Activated CD4-positive, alpha-beta T cell treated with anti-CD3 and anti-CD28 coated beads, Interleukin-2, amount 10 ng/mL, durations not matched to agents 7 days and 5 days (primary cell): Measurements from ENCODE around the gene DHRS2. TPM values are rescaled to one million over a fixed set of nuclear protein-coding genes. Genes with fewer than 3 reads are reported as not detected.

ENCODE experiments used
- CTCF ChIA-PET: fragments of 350-600 bp; sonication (Branson Sonifier 250); formaldehyde crosslinking; loops from one replicate; lab custom pipeline; 2021; ENCODE audit warnings: antibody characterized with exemption; lab: Charles Lee
- POLR2A ChIA-PET: fragments of 350-600 bp; sonication (Branson Sonifier 250); formaldehyde crosslinking; loops from one replicate; lab custom pipeline; 2021; ENCODE audit warnings: antibody characterized with exemption; lab: Charles Lee
- DNase-seq: peaks from one replicate; pipeline ENCODE4 v3.0.0-alpha.2; 2020
- H3K27ac Mint-ChIP-seq: one replicate; pipeline ENCODE4 v1.8.0; 2021; ENCODE audit warnings: mild to moderate bottlenecking, moderate library complexity, mixed read lengths
- H3K27me3 Mint-ChIP-seq: one replicate; pipeline ENCODE4 v1.8.0; 2021; ENCODE audit warnings: mixed read lengths
- H3K36me3 Mint-ChIP-seq: one replicate; pipeline ENCODE4 v1.8.0; 2021; ENCODE audit warnings: low read depth, mixed read lengths
- H3K4me1 Mint-ChIP-seq: one replicate; pipeline ENCODE4 v1.8.0; 2021; ENCODE audit warnings: mixed read lengths
- H3K4me3 Mint-ChIP-seq: one replicate; pipeline ENCODE4 v1.8.0; 2021; ENCODE audit warnings: mild to moderate bottlenecking, moderate library complexity, mixed read lengths
- H3K9me3 Mint-ChIP-seq: one replicate; pipeline ENCODE4 v1.8.0; 2021; ENCODE audit warnings: mixed read lengths
- total RNA-seq, 2 experiments: library from RNA; stranded (reverse); gene quantifications; one replicate each; pipeline ENCODE4 v1.2.3, GENCODE V29; 2021

Gene DHRS2
- total RNA-seq, 2 experiments from 2014 or later, result 0.44 to 0.50 TPM

DNA sequence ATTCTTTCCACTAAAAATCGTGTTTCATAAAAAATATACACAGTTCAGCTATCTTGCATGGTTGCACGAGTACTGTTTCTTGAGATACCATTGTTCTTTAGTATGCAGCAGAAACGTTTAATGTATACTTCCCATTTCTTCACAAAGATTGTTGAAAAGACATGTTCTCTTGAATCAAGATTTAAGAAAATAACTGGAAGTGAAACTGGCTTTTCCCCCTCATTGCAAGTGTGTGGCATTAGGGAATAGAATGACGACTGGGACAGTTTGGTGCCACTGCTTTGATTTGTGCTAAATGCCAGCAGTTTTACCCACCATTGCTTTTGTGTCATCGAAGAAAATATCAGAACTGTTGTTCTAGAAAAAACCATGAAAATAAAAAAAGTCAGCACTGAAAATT lies 20.3 kb upstream of the DHRS2 start:
- Mint-ChIP-seq H3K36me3 (no peaks in the 10 kb centered on the region), H3K4me1 (peaks cover 4% of the 10 kb centered on the region), H3K27ac (no peak overlapping the region), H3K9me3 (no peaks in the 10 kb centered on the region), H3K27me3 (peaks cover 12% of the 10 kb centered on the region), H3K4me3 (no peak overlapping the region)
- ChIA-PET POLR2A (no interaction called here), CTCF (interaction anchor here (1.0 kb wide), 1 partner anchor 16 kb away, joined by 3 read pairs; no protein-coding TSS in a partner anchor)
- no peak for DNase-seq

DNA sequence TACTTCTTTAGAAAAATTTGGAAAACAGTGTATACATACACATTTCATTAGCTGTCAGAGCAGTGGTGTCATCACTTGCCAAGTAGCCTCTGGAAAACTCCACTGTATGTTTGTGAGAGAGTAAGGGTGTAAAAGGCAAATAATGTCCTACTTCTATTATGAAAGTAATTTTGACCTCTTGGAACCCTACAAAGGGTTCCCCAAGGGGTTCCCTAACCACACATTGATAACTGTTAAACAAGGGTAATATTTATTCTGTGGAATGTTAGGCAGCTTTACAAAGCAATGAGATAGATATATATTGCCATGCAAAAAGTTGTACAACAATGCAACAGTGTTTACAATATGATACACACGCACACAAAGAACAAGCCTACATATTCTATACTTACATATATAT lies 18.6 kb upstream of the DHRS2 start:
- Mint-ChIP-seq H3K9me3 (no peaks in the 10 kb centered on the region), H3K36me3 (no peaks in the 10 kb centered on the region), H3K4me3 (no peak overlapping the region), H3K4me1 (no peaks in the 10 kb centered on the region), H3K27ac (no peak overlapping the region), H3K27me3 (peaks cover 17% of the 10 kb centered on the region)
- no peak for DNase-seq
- ChIA-PET POLR2A (no interaction called here), CTCF (no interaction called here)

DNA sequence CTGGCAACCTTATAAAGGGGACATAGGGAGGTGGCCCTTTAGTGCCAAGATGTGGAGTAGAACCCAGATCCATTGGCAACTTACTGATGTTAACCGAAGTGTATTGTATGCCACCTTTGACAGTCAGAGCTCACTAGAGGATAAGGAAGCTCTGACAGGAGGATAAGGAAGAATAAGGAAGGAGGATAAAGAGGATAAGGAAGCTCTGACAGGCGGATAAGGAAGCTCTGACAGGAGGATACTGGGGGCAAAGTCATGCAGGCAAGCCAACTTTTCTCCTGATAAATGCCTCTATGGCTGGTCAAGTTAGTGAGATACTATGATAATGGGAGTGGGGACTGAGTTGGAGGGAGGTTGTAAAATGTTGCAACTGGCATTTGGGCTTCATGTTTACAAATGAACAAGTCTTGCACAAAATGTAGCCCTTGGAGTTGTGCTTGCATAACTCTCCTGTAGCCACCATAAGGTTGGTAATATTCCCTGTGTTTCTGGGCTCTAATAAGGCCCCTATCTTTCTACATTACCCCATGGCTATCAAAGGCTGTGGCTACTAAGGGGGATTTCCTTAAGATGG lies 17.7 kb upstream of the DHRS2 start:
- Mint-ChIP-seq H3K27ac (no peak overlapping the region), H3K4me1 (no peaks in the 10 kb centered on the region), H3K27me3 (peaks cover 17% of the 10 kb centered on the region), H3K4me3 (no peak overlapping the region), H3K9me3 (no peaks in the 10 kb centered on the region), H3K36me3 (no peaks in the 10 kb centered on the region)
- ChIA-PET CTCF (no interaction called here), POLR2A (no interaction called here)
- DNase-seq, result no peak

DNA sequence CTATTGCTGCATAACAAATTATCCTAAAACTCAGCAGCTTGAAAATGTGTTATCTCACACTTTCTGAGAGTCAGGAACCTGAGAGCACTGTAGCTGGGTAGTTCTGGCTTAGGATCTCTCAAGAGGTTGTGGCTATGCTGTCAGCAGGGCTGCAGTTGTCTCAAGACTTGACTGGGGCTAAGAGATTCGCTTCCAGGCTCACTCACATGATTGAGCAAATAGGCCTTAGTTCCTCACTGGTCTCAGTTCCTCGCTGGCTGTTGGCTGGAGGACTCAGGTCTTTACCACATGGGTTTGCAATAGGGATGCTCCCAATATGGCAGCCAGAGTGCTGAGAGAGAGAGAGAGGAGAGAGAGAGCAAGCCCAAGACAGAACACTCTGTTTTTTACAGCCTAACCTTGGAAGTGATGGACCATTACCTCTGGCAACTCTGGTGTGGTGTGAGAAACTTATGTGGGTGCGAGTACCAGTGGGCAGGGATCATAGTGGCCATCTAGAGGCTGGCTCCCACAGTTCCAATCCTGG lies 15.9 kb upstream of the DHRS2 start:
- Mint-ChIP-seq H3K4me1 (no peaks in the 10 kb centered on the region), H3K27me3 (peaks cover 16% of the 10 kb centered on the region), H3K4me3 (no peak overlapping the region), H3K36me3 (peaks cover 1% of the 10 kb centered on the region), H3K27ac (no peak overlapping the region), H3K9me3 (peaks cover 9% of the 10 kb centered on the region)
- ChIA-PET POLR2A (no interaction called here), CTCF (interaction anchor here (1.3 kb wide), 1 partner anchor 12 kb away, joined by 4 read pairs; no protein-coding TSS in a partner anchor)
- no peak for DNase-seq

DNA sequence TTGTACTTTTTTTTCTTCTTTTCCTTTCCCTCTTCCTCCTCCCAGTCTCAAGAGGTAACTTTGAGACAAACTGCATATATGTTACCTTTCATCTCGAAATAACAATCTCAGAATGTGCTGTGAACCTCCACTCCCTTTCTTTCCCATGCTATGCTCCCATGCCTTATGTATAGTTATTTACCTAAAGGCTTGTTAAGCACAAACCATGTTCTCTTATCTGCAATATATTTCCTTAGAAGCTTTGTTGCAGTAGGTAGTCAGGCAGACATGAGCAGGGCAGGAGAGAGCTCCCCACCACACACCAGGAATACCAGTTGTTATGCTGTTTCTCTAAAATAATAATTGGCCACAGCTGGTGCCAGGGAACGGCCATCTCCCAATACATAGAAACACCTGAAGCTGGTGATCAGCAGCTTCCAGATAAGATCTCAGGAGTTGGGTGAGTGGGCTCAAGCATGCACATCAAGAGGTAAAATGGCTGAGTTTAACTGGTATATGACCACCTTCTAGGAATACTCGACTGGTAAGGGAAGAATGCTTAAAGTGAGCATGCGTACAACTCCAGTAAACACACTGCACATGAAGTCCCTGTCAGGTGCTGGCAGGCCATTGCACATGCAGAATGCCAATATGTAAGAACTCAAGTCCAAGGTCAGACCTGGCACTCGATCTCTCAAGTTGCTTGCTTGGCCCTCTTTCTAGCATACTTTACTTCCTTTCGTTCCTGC lies 14.8 kb upstream of the DHRS2 start:
- no peak overlapping the region for H3K4me3 Mint-ChIP-seq
- ChIA-PET POLR2A (no interaction called here), CTCF (interaction anchor here (1.4 to 2.0 kb wide), 3 partner anchors 11 to 15 kb away, joined by 3 to 14 read pairs (median 4); no protein-coding TSS in a partner anchor)
- no peaks in the 10 kb centered on the region for H3K4me1 Mint-ChIP-seq
- peaks cover 1% of the 10 kb centered on the region for H3K36me3 Mint-ChIP-seq
- H3K9me3 Mint-ChIP-seq, result peaks cover 12% of the 10 kb centered on the region
- no peak overlapping the region for H3K27ac Mint-ChIP-seq
- peaks cover 12% of the 10 kb centered on the region for H3K27me3 Mint-ChIP-seq
- DNase-seq, result no peak

GRCh38 chr14:23621932-23622730 lies 14.0 kb upstream of the DHRS2 start:
- Mint-ChIP-seq H3K9me3 (peaks cover 14% of the 10 kb centered on the region), H3K4me1 (no peaks in the 10 kb centered on the region), H3K36me3 (peaks cover 1% of the 10 kb centered on the region), H3K27me3 (peaks cover 14% of the 10 kb centered on the region), H3K4me3 (no peak overlapping the region), H3K27ac (no peak overlapping the region)
- CTCF ChIA-PET, result interaction anchor here (1.4 to 2.0 kb wide), 3 partner anchors 10 to 16 kb away, joined by 3 to 14 read pairs (median 4); no protein-coding TSS in a partner anchor
- POLR2A ChIA-PET, result no interaction called here
- no peak for DNase-seq

- peaks cover 14% of the 10 kb centered on the region for H3K27me3 Mint-ChIP-seq
- POLR2A ChIA-PET, result no interaction called here
- DNase-seq, result no peak
- H3K36me3 Mint-ChIP-seq, result peaks cover 1% of the 10 kb centered on the region
- H3K4me3 Mint-ChIP-seq, result no peak overlapping the region
- peaks cover 14% of the 10 kb centered on the region for H3K9me3 Mint-ChIP-seq
- no peaks in the 10 kb centered on the region for H3K4me1 Mint-ChIP-seq
- CTCF ChIA-PET, result interaction anchor here (2.0 kb wide), 1 partner anchor 10 kb away, joined by 14 read pairs; no protein-coding TSS in a partner anchor
- H3K27ac Mint-ChIP-seq, result no peak overlapping the region
Measured at GRCh38 chr14:23622990-23623389, 13.2 kb upstream of the DHRS2 start.

DNA sequence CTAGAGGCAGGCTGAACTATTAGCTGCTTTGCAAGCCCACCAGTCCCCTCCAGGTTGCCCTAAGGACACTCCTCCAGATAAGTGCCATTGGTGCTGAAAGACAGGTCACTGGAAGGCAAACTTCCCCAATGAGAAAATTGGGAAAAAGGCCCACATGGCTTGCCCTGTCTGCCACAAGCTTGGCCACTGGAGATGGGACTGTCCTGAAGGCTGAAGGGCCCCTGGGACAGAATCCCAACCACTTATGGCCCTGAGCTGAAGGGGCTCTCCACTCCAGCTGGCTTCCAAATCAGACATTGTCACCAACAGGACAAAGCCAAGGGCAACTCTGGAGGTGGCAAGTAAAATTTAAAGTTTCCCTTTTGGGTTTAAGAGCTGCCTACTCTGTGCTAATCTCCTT lies 12.2 kb upstream of the DHRS2 start:
- peaks cover 1% of the 10 kb centered on the region for H3K36me3 Mint-ChIP-seq
- no peak overlapping the region for H3K4me3 Mint-ChIP-seq
- no peak for DNase-seq
- no peak overlapping the region for H3K27ac Mint-ChIP-seq
- peaks cover 11% of the 10 kb centered on the region for H3K27me3 Mint-ChIP-seq
- ChIA-PET CTCF (interaction anchor here (1.2 kb wide), 1 partner anchor 33 kb away, joined by 3 read pairs; no protein-coding TSS in a partner anchor), POLR2A (no interaction called here)
- peaks cover 14% of the 10 kb centered on the region for H3K9me3 Mint-ChIP-seq
- no peaks in the 10 kb centered on the region for H3K4me1 Mint-ChIP-seq

DNA sequence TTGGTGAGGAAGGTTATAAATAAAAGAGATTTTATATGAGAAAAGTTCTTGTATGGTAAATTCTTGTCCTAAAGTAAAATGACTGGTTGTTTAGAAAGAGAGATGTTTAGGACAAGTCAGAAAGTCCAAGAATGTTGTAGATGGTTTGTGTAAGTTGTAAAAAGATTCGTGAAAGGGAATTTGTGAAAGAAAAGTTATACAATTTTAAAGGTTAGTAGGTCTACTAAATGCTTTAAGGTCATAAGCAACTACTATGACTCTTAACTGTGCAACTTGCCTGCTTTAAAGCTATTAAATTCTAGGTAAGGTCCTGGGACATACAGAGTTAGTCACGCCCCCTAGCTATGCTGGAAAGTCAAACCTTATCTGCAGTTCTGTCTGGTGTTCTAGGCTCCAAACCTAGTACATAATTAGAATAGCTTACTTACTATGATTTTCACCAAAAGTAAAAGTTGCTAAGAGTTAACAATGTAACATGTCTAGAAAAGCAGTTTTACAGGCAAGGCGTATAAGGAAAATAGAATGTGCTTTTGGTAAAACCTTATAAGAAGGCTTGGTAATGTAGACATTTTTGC lies 11.2 kb upstream of the DHRS2 start:
- Mint-ChIP-seq H3K9me3 (peaks cover 14% of the 10 kb centered on the region), H3K4me1 (no peaks in the 10 kb centered on the region), H3K4me3 (no peak overlapping the region), H3K36me3 (peaks cover 1% of the 10 kb centered on the region), H3K27ac (no peak overlapping the region), H3K27me3 (peaks cover 9% of the 10 kb centered on the region)
- DNase-seq, result no peak
- CTCF ChIA-PET, result interaction anchor here (1.2 kb wide), 1 partner anchor 34 kb away, joined by 3 read pairs; no protein-coding TSS in a partner anchor
- POLR2A ChIA-PET, result no interaction called here

DNA sequence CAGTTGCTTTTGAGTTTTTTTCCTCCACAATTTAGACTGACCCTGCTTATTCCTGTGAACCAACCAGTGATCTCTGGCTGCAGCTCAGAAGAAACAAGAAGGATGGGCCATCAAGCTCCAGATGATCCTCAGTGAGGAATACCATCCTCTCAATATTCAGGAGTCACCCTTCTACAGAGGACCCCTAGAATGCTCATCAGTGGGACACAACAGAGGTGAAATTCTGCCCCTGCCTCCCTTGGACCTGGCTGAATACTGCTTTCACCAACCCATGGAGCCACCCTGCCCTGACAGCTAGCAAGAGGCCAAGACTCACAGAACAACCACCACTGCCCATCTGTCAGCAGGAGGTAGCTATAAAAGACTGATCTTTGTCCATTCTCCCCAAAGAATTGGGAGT lies 9.2 kb upstream of the DHRS2 start:
- Mint-ChIP-seq H3K36me3 (peaks cover 1% of the 10 kb centered on the region), H3K27me3 (peaks cover 4% of the 10 kb centered on the region), H3K27ac (no peak overlapping the region), H3K9me3 (peaks cover 14% of the 10 kb centered on the region), H3K4me1 (peaks cover under 1% of the 10 kb centered on the region), H3K4me3 (no peak overlapping the region)
- CTCF ChIA-PET, result interaction anchor here (1.3 to 2.4 kb wide), 3 partner anchors 14 to 39 kb away, joined by 3 to 9 read pairs (median 6); no protein-coding TSS in a partner anchor
- POLR2A ChIA-PET, result no interaction called here
- DNase-seq, result no peak

DNA sequence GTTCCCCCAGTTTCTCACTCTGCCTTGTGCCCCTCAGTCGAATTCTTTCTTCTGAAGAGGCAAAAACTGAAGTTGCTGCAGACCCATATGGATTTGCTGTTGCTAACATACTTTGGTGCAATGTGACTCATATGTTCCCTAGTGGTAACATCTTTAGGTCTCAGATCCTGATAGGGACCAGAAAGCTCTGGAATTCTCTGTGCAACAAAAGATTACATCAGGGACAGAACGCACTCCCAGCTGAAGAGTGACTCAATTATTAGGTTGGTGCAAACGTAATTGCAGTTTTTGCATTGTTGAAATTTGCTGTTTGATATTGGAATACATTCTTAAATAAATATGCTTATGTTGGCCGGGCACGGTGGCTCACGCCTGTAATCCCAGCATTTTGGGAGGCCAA lies 8.2 kb upstream of the DHRS2 start:
- POLR2A ChIA-PET, result no interaction called here
- no peak overlapping the region for H3K4me3 Mint-ChIP-seq
- DNase-seq, result no peak
- H3K4me1 Mint-ChIP-seq, result peaks cover 4% of the 10 kb centered on the region
- CTCF ChIA-PET, result interaction anchor here (0.7 to 2.4 kb wide), 4 partner anchors 13 to 243 kb away, joined by 3 to 9 read pairs (median 4); no protein-coding TSS in a partner anchor
- no peak overlapping the region for H3K27ac Mint-ChIP-seq
- H3K9me3 Mint-ChIP-seq, result peaks cover 14% of the 10 kb centered on the region
- H3K36me3 Mint-ChIP-seq, result peaks cover 1% of the 10 kb centered on the region
- peaks cover 2% of the 10 kb centered on the region for H3K27me3 Mint-ChIP-seq

GRCh38 chr14:23629204-23629603 lies 7.0 kb upstream of the DHRS2 start:
- Mint-ChIP-seq H3K27me3 (peaks cover 2% of the 10 kb centered on the region), H3K36me3 (peaks cover 1% of the 10 kb centered on the region), H3K9me3 (peaks cover 14% of the 10 kb centered on the region), H3K4me1 (peaks cover 4% of the 10 kb centered on the region), H3K27ac (no peak overlapping the region), H3K4me3 (no peak overlapping the region)
- ChIA-PET CTCF (no interaction called here), POLR2A (no interaction called here)
- DNase-seq, result no peak
